A673 (cell line): ENCODE measurements around the gene LARP1.

ENCODE experiments used
- CTCF ChIP-seq: fragments of 300-800, 200-600 bp; sonication (generic); conservative IDR thresholded peaks from 2 replicates; pipeline ENCODE4 v1.5.1; 2017; ENCODE audit warnings: low read depth, mild to moderate bottlenecking, antibody characterized with exemption, low read length, moderate library complexity, mixed read lengths
- EZH2 ChIP-seq: fragments of 200-600 bp; sonication (generic); IDR thresholded peaks from 2 replicates; pipeline ENCODE4 v1.6.1; 2017; ENCODE audit warnings: borderline replicate concordance, low read depth, mild to moderate bottlenecking, mixed read lengths, antibody characterized with exemption, low read length; ENCODE audit not compliant: poor library complexity, severe bottlenecking

GRCh38 chr5:154707641-154708040 is 47.5 kb upstream of the LARP1 start:
- TF ChIP-seq CTCF, result no peak
- no peak for TF ChIP-seq EZH2
